Loucy (cell line): Measurements from ENCODE around the gene NXNL1.
A peak's percentile ranks its signal among the peaks of the same experiment; 100 is the strongest.

ENCODE experiments used
- H2AFZ ChIP-seq: fragments of 200-600 bp; sonication (generic); 2 replicates; pipeline ENCODE4 v1.6.0; 2016; ENCODE audit warnings: antibody characterized with exemption, mild to moderate bottlenecking, low read length, moderate library complexity
- H3F3A ChIP-seq: fragments of 200-600 bp; 2 replicates; pipeline ENCODE4 v1.6.0; 2016; ENCODE audit warnings: antibody characterized with exemption, low read depth, mild to moderate bottlenecking
- H3K27me3 ChIP-seq: fragments of 200-600 bp; sonication (generic); 2 replicates; pipeline ENCODE4 v1.6.1; 2014; ENCODE audit warnings: low read length, mild to moderate bottlenecking; ENCODE audit not compliant: insufficient read depth, poor library complexity, severe bottlenecking
- H3K36me3 ChIP-seq: fragments of 200-600 bp; sonication (generic); 2 replicates; pipeline ENCODE4 v1.6.1; 2016; ENCODE audit warnings: low read length; ENCODE audit not compliant: insufficient read depth
- H3K4me1 ChIP-seq: fragments of 200-600 bp; sonication (generic); 2 replicates; pipeline ENCODE4 v1.5.1; 2014; ENCODE audit warnings: low read length, mild to moderate bottlenecking; ENCODE audit not compliant: insufficient read depth, poor library complexity, severe bottlenecking
- H3K4me2 ChIP-seq: fragments of 200-600 bp; sonication (generic); 2 replicates; pipeline ENCODE4 v1.6.0; 2014; ENCODE audit warnings: antibody characterized with exemption, low read length, low read depth, mild to moderate bottlenecking; ENCODE audit not compliant: poor library complexity, severe bottlenecking
- H3K4me3 ChIP-seq: fragments of 200-600 bp; sonication (generic); 2 replicates; pipeline ENCODE4 v1.5.1; 2014; ENCODE audit warnings: low read length, mild to moderate bottlenecking, mixed read lengths; ENCODE audit not compliant: poor library complexity, severe bottlenecking
- H3K79me2 ChIP-seq: fragments of 200-600 bp; sonication (generic); 2 replicates; pipeline ENCODE4 v1.6.1; 2014; ENCODE audit warnings: low read length; ENCODE audit not compliant: insufficient read depth
- H3K9ac ChIP-seq: fragments of 200-600 bp; sonication (generic); 2 replicates; pipeline ENCODE4 v1.6.0; 2014; ENCODE audit warnings: mild to moderate bottlenecking, low read depth, low read length, moderate library complexity; ENCODE audit not compliant: poor library complexity, severe bottlenecking
- H3K9me2 ChIP-seq: fragments of 200-600 bp; sonication (generic); replicated peaks from 2 replicates; pipeline ENCODE4 v1.6.1; 2016; ENCODE audit warnings: low read depth, low read length, mixed read lengths
- H3K9me3 ChIP-seq: fragments of 200-600 bp; sonication (generic); 2 replicates; pipeline ENCODE4 v1.6.1; 2014; ENCODE audit warnings: mild to moderate bottlenecking, antibody characterized with exemption, low read length, low read depth; ENCODE audit not compliant: insufficient read depth
- H4K20me1 ChIP-seq: fragments of 200-600 bp; sonication (generic); 2 replicates; pipeline ENCODE4 v1.6.0; 2014; ENCODE audit warnings: antibody characterized with exemption, low read length, mild to moderate bottlenecking; ENCODE audit not compliant: insufficient read depth, poor library complexity, severe bottlenecking
- CTCF ChIP-seq: fragments of 200-600 bp; sonication (generic); conservative IDR thresholded peaks from 2 replicates; pipeline ENCODE4 v1.5.1; 2014; ENCODE audit warnings: mild to moderate bottlenecking, antibody characterized with exemption, low read length
- EZH2phosphoT487 ChIP-seq: fragments of 200-600 bp; IDR thresholded peaks from 2 replicates; pipeline ENCODE4 v1.6.1; 2018; ENCODE audit warnings: antibody characterized with exemption, mild to moderate bottlenecking, moderate library complexity, borderline replicate concordance

Gene NXNL1

GRCh38 chr19:17451820-17452219 is 8.9 kb downstream of the NXNL1 start:
- Histone ChIP-seq H3F3A (peaks cover 4% of the 10 kb centered on the region; the same call in 1 of the 2 replicates), H3K36me3 (no peaks in the 10 kb centered on the region), H3K4me2 (no peak overlapping the region), H3K9me2 (no peaks in the 10 kb centered on the region), H4K20me1 (no peaks in the 10 kb centered on the region), H3K9me3 (no peaks in the 10 kb centered on the region), H3K27me3 (no peaks in the 10 kb centered on the region), H3K79me2 (no peaks in the 10 kb centered on the region), H3K4me1 (peaks cover 12% of the 10 kb centered on the region), H3K9ac (no peak overlapping the region), H2AFZ (no peak overlapping the region), H3K4me3 (no peak overlapping the region)
- no peak for TF ChIP-seq EZH2phosphoT487
- no peak for TF ChIP-seq CTCF

- no peak overlapping the region for H3K4me3 ChIP-seq
- H3K9me2 ChIP-seq = no peaks in the 10 kb centered on the region
- peak overlapping the region; percentile 57 for H3K4me2 ChIP-seq
- H3K9me3 ChIP-seq = no peaks in the 10 kb centered on the region
- H4K20me1 ChIP-seq = no peaks in the 10 kb centered on the region
- H3K36me3 ChIP-seq = no peaks in the 10 kb centered on the region
- H3K4me1 ChIP-seq = peaks cover 12% of the 10 kb centered on the region
- H3K79me2 ChIP-seq = no peaks in the 10 kb centered on the region
- 0 out of 2 replicates have a peak overlapping the region, but pooled peaks have one; percentile 2 for H2AFZ ChIP-seq
- H3K27me3 ChIP-seq = no peaks in the 10 kb centered on the region
- peak overlapping the region; percentile 45 for H3K9ac ChIP-seq
- peaks cover 4% of the 10 kb centered on the region; the same call in 1 of the 2 replicates for H3F3A ChIP-seq
- TF ChIP-seq CTCF (no peak), EZH2phosphoT487 (no peak)
These were observed 10.3 kb downstream of the NXNL1 start for GRCh38 chr19:17450264-17451075.

GRCh38 chr19:17448131-17448967 is 12.4 kb downstream of the NXNL1 start, which contains the start of gene TMEM221:
Gene TMEM221, minus strand, starts transcription at chr19:17448668. Its CDS starts 206 bp downstream, at chr19:17448462.
- H4K20me1 ChIP-seq = no peaks in the 10 kb centered on the region
- H3K4me3 ChIP-seq = peak within 1 kb of the TSS; percentile 66
- peaks cover 12% of the 10 kb centered on the region for H3K4me1 ChIP-seq
- peak within 1 kb of the TSS; percentile 75; the same call in 1 of the 2 replicates for H2AFZ ChIP-seq
- peaks cover 4% of the 10 kb centered on the region; the same call in 1 of the 2 replicates for H3F3A ChIP-seq
- peak within 1 kb of the TSS; percentile 63 for H3K4me2 ChIP-seq
- no peaks in the 10 kb centered on the region for H3K9me3 ChIP-seq
- H3K79me2 ChIP-seq = no peaks in the 10 kb centered on the region
- no peaks in the 10 kb centered on the region for H3K9me2 ChIP-seq
- H3K27me3 ChIP-seq = no peaks in the 10 kb centered on the region
- no peak within 1 kb of the TSS for H3K9ac ChIP-seq
- TF ChIP-seq CTCF (peak; percentile 51), EZH2phosphoT487 (no peak)
- H3K36me3 ChIP-seq = no peaks in the 10 kb centered on the region
